H1 (cell line): ENCODE data around the gene SUDS3. TPM values are rescaled to one million over a fixed set of nuclear protein-coding genes. Genes with fewer than 3 reads are reported as not detected.

Experiments used
- CTCF ChIA-PET: fragments of 300-600 bp; sonication (Branson Sonifier 250); formaldehyde crosslinking; loops from one replicate; lab custom pipeline; 2021; ENCODE audit not compliant: partially characterized antibody; lab: Charles Lee
- POLR2A ChIA-PET: fragments of 300-600 bp; sonication (Branson Sonifier 250); formaldehyde crosslinking; loops from one replicate; lab custom pipeline; 2021; ENCODE audit warnings: inconsistent platforms; ENCODE audit not compliant: partially characterized antibody; lab: Charles Lee
- DNase-seq, 2 experiments: peaks; one replicate each; pipeline versions ENCODE4 v3.0.0 to v3.0.0-alpha.2; 2010 to 2022; ENCODE audit warnings: low spot score in 2 of 2, low read depth in 1 of 2, mixed read lengths in 1 of 2
- FAIRE-seq: peaks from 2 replicates; lab custom pipeline; 2011; peaks lifted over from hg19 to GRCh38; lab: Jason Lieb, UNC
- H2AFZ ChIP-seq: 2 replicates; pipeline ENCODE4 v1.8.1; 2012; ENCODE audit warnings: low read length, inconsistent platforms
- H2AK5ac ChIP-seq: 2 replicates; pipeline ENCODE4 v1.6.1; 2013; ENCODE audit warnings: low read depth, low read length
- H2BK120ac ChIP-seq: replicated peaks from 2 replicates; pipeline ENCODE3; 2013; ENCODE audit warnings: low read depth, low read length, inconsistent platforms
- H2BK12ac ChIP-seq: 2 replicates; pipeline ENCODE4 v1.6.1; 2013; ENCODE audit warnings: low read depth, low read length
- H2BK15ac ChIP-seq: 2 replicates; pipeline ENCODE4 v1.6.1; 2013; ENCODE audit warnings: low read length
- H2BK20ac ChIP-seq: 2 replicates; pipeline ENCODE4 v1.6.1; 2013; ENCODE audit warnings: low read length
- H2BK5ac ChIP-seq: 2 replicates; pipeline ENCODE4 v1.6.1; 2013; ENCODE audit warnings: low read depth, low read length
- H3K14ac ChIP-seq: 2 replicates; pipeline ENCODE4 v1.6.1; 2013; ENCODE audit warnings: inconsistent platforms; ENCODE audit not compliant: insufficient read length
- H3K18ac ChIP-seq: 2 replicates; pipeline ENCODE4 v1.6.1; 2013; ENCODE audit warnings: low read length; ENCODE audit errors: extremely low read depth
- H3K23ac ChIP-seq: 2 replicates; pipeline ENCODE4 v1.6.1; 2013; ENCODE audit warnings: inconsistent platforms; ENCODE audit not compliant: insufficient read length
- H3K23me2 ChIP-seq: 2 replicates; pipeline ENCODE4 v1.6.1; 2013; ENCODE audit warnings: low read depth, low read length
- H3K27ac ChIP-seq: 2 replicates; pipeline ENCODE4 v1.6.1; 2011; ENCODE audit warnings: low read depth, low read length, inconsistent platforms
- H3K27me3 ChIP-seq, 4 experiments: replicated peaks in 1 of 4; 1 replicate in 1 of 4; 2 replicates in 3 of 4; pipeline versions ENCODE4 v1.6.1 to v1.8.1; 2011 to 2013; ENCODE audit warnings: low read length in 3 of 4, mild to moderate bottlenecking in 3 of 4, inconsistent platforms in 2 of 4, mixed read lengths in 2 of 4, moderate library complexity in 1 of 4; ENCODE audit not compliant: control insufficient read depth in 3 of 4, insufficient read depth in 3 of 4; ENCODE audit errors: extremely low read depth in 1 of 4
- H3K36me3 ChIP-seq, 4 experiments: 2 replicates each; pipeline versions ENCODE4 v1.6.1 to v1.8.1; 2011 to 2013; ENCODE audit warnings: mild to moderate bottlenecking in 4 of 4, low read length in 3 of 4, moderate library complexity in 2 of 4, control low read depth in 1 of 4, inconsistent platforms in 1 of 4; ENCODE audit not compliant: insufficient read depth in 4 of 4, control insufficient read depth in 2 of 4
- H3K4ac ChIP-seq: replicated peaks from 2 replicates; pipeline ENCODE3; 2013; ENCODE audit warnings: low read length, low read depth, mixed read lengths, inconsistent platforms; ENCODE audit not compliant: insufficient read length
- H3K4me1 ChIP-seq, 4 experiments: replicated peaks in 1 of 4; 1 replicate in 1 of 4; 2 replicates in 3 of 4; pipeline versions ENCODE4 v1.6.1 to v1.8.1; 2011 to 2013; ENCODE audit warnings: low read length in 3 of 4, inconsistent platforms in 2 of 4, mixed read lengths in 1 of 4; ENCODE audit not compliant: insufficient read depth in 4 of 4, control insufficient read depth in 3 of 4
- H3K4me2 ChIP-seq, 2 experiments: 2 replicates each; pipeline versions ENCODE4 v1.6.1 to v1.8.1; 2011 to 2013; ENCODE audit warnings: low read depth in 2 of 2, low read length in 2 of 2, control low read depth in 1 of 2, inconsistent platforms in 1 of 2, mild to moderate bottlenecking in 1 of 2; ENCODE audit not compliant: insufficient read depth in 1 of 2
- H3K4me3 ChIP-seq, 4 experiments: fragments of 200-600, 300-600 bp in 1 of 4; sonication (generic), shearing (Covaris generic), sonication (Bioruptor Twin) in 1 of 4; 2 replicates each; pipeline versions ENCODE4 v1.5.1 to v1.8.1; 2011 to 2016; ENCODE audit warnings: low read length in 4 of 4, low read depth in 3 of 4, control low read depth in 2 of 4, inconsistent platforms in 2 of 4, mild to moderate bottlenecking in 2 of 4, mixed read lengths in 1 of 4, moderate library complexity in 1 of 4; ENCODE audit not compliant: insufficient read depth in 2 of 4; ENCODE audit errors: extremely low read depth in 1 of 4
- H3K56ac ChIP-seq: replicated peaks from 2 replicates; pipeline ENCODE3; 2013; ENCODE audit warnings: low read depth, mild to moderate bottlenecking, mixed read lengths, low read length, inconsistent platforms; ENCODE audit not compliant: insufficient read length
- H3K79me1 ChIP-seq: 2 replicates; pipeline ENCODE4 v1.6.1; 2013; ENCODE audit warnings: low read depth, low read length, control low read depth
- H3K79me2 ChIP-seq, 2 experiments: 2 replicates each; pipeline versions ENCODE4 v1.6.1 to v1.8.1; 2012 to 2013; ENCODE audit warnings: low read length in 2 of 2, mild to moderate bottlenecking in 2 of 2, inconsistent platforms in 1 of 2; ENCODE audit not compliant: insufficient read depth in 2 of 2, control insufficient read depth in 1 of 2
- H3K9ac ChIP-seq, 4 experiments: replicated peaks in 1 of 4; 1 replicate in 1 of 4; 2 replicates in 3 of 4; pipeline versions ENCODE4 v1.6.1 to v1.8.1; 2011 to 2013; ENCODE audit warnings: low read depth in 3 of 4, low read length in 3 of 4, control low read depth in 2 of 4, mild to moderate bottlenecking in 2 of 4, moderate library complexity in 2 of 4, inconsistent platforms in 1 of 4; ENCODE audit errors: extremely low read depth in 1 of 4
- H3K9me3 ChIP-seq, 2 experiments: 2 replicates each; pipeline versions ENCODE4 v1.6.1 to v1.8.1; 2012 to 2013; ENCODE audit warnings: mild to moderate bottlenecking in 2 of 2, moderate library complexity in 2 of 2, control low read depth in 1 of 2, inconsistent platforms in 1 of 2, low read depth in 1 of 2, low read length in 1 of 2, mixed read lengths in 1 of 2; ENCODE audit not compliant: insufficient read depth in 2 of 2
- H4K20me1 ChIP-seq, 2 experiments: replicated peaks in 1 of 2; 2 replicates each; pipeline versions ENCODE3 to v1.8.1; 2011 to 2013; ENCODE audit warnings: inconsistent platforms in 2 of 2, low read length in 2 of 2, mild to moderate bottlenecking in 1 of 2; ENCODE audit not compliant: insufficient read depth in 2 of 2, control insufficient read depth in 1 of 2
- H4K5ac ChIP-seq: 2 replicates; pipeline ENCODE4 v1.6.1; 2013; ENCODE audit warnings: low read length, low read depth, mixed read lengths, inconsistent platforms; ENCODE audit not compliant: insufficient read length
- H4K8ac ChIP-seq: 2 replicates; pipeline ENCODE4 v1.8.0; 2013; ENCODE audit warnings: mild to moderate bottlenecking, moderate library complexity, low read length, inconsistent platforms; ENCODE audit not compliant: insufficient read depth; ENCODE audit errors: extremely low read depth
- H4K91ac ChIP-seq: replicated peaks from 2 replicates; pipeline ENCODE3; 2013; ENCODE audit warnings: low read length, mixed read lengths, inconsistent platforms; ENCODE audit not compliant: insufficient read length
- BACH1 ChIP-seq: IDR thresholded peaks from 2 replicates; pipeline ENCODE4 v1.6.1; 2012; ENCODE audit warnings: low read length, improper control_type of control experiment
- CTBP2 ChIP-seq: IDR thresholded peaks from 2 replicates; pipeline ENCODE4 v1.7.0; 2011; ENCODE audit warnings: borderline replicate concordance, mild to moderate bottlenecking, moderate library complexity, mixed read lengths, low read length; ENCODE audit not compliant: insufficient read depth, insufficient read length
- FOSL1 ChIP-seq: IDR thresholded peaks from 2 replicates; pipeline ENCODE4 v1.6.1; 2011; ENCODE audit warnings: mild to moderate bottlenecking, low read depth, low read length, moderate library complexity; ENCODE audit not compliant: insufficient read depth
- GTF2F1 ChIP-seq: IDR thresholded peaks from 2 replicates; pipeline ENCODE4 v1.6.1; 2012; ENCODE audit warnings: low read depth, low read length, improper control_type of control experiment, borderline replicate concordance
- JUN ChIP-seq: IDR thresholded peaks from 2 replicates; pipeline ENCODE4 v1.6.1; 2011; ENCODE audit warnings: low read depth, mild to moderate bottlenecking, improper control_type of control experiment, low read length
- PHF8 ChIP-seq: fragments of 200-600 bp; sonication (generic); conservative IDR thresholded peaks from 2 replicates; pipeline ENCODE4 v1.7.1; 2012; ENCODE audit warnings: low read depth, mild to moderate bottlenecking, inconsistent platforms, low read length, moderate library complexity
- POLR2AphosphoS5 ChIP-seq: IDR thresholded peaks from 2 replicates; pipeline ENCODE4 v1.6.1; 2011; ENCODE audit warnings: low read depth, low read length
- RFX5 ChIP-seq: IDR thresholded peaks from 2 replicates; pipeline ENCODE4 v1.6.1; 2011; ENCODE audit warnings: low read depth, low read length, improper control_type of control experiment, borderline replicate concordance
- SAP30 ChIP-seq: fragments of 300-600 bp; sonication (generic); IDR thresholded peaks from 2 replicates; pipeline ENCODE4 v1.7.1; 2012; ENCODE audit warnings: low read length, moderate library complexity, mild to moderate bottlenecking, inconsistent platforms; ENCODE audit not compliant: insufficient read depth, insufficient replicate concordance
- TBP ChIP-seq: IDR thresholded peaks from 2 replicates; pipeline ENCODE4 v1.6.1; 2011; ENCODE audit warnings: low read depth, low read length, improper control_type of control experiment
- YY1 ChIP-seq: IDR thresholded peaks from 2 replicates; pipeline ENCODE4 v1.6.1; 2011; ENCODE audit warnings: low read depth, mild to moderate bottlenecking, low read length
- WGBS, 2 experiments: shearing (Covaris generic) in 1 of 2; methylation state at CpG; one replicate each; pipeline versions ENCODE4 v1.1.6 to v1.1.7; 2013 to 2015; ENCODE audit warnings: low lambda C conversion rate in 2 of 2, mixed read lengths in 2 of 2, inconsistent platforms in 1 of 2, low coverage in 1 of 2, missing lambda C conversion rate in 1 of 2; ENCODE audit not compliant: insufficient replicate concordance in 2 of 2, insufficient coverage in 1 of 2, insufficient read length in 1 of 2; ENCODE audit errors: extremely low coverage in 1 of 2, missing lambda C conversion rate in 1 of 2; 5-methylcytosine and 5-hydroxymethylcytosine counted together
- polyA plus RNA-seq, 7 experiments: library from polyadenylated mRNA; depleted of rRNA in 3 of 7; stranded (reverse) in 5 of 7; unstranded in 2 of 7; fragments of >200 nt in 5 of 7; fragments of 200-250 nt in 2 of 7; gene quantifications; 1 replicate in 5 of 7; 2 replicates in 1 of 7; 4 replicates in 1 of 7; pipeline versions ENCODE4 v1.2.1 to v1.2.3, GENCODE V29; 2011 to 2013; ENCODE audit warnings: missing spikeins in 2 of 7, mixed read lengths in 2 of 7
- total RNA-seq: library from RNA; stranded (reverse); fragmentation: NEBNext Ultra II Directional; extraction: Animal tissue kit (Norgen Biotek cat#: 25700); gene quantifications from 2 replicates; pipeline ENCODE4 v1.2.1, GENCODE V29; 2021
- TF ChIP-seq, protein P1 (sequence below), 3 experiments: IDR thresholded peaks; 1 replicate in 2 of 3; 2 replicates in 1 of 3; pipeline versions ENCODE4 v1.5.1 to v1.6.1; 2011; ENCODE audit warnings: low read length in 3 of 3, mild to moderate bottlenecking in 3 of 3, inconsistent platforms in 2 of 3, low read depth in 1 of 3, moderate library complexity in 1 of 3; ENCODE audit not compliant: insufficient read depth in 1 of 3; ENCODE audit errors: control extremely low read depth in 1 of 3

SUDS3 gene
- total and polyA plus RNA-seq, 2 of the 8 experiments (the other 6 are each of a cell fraction or from before 2014, with no cell fraction given): 30.0 to 58.7 TPM

DNA sequence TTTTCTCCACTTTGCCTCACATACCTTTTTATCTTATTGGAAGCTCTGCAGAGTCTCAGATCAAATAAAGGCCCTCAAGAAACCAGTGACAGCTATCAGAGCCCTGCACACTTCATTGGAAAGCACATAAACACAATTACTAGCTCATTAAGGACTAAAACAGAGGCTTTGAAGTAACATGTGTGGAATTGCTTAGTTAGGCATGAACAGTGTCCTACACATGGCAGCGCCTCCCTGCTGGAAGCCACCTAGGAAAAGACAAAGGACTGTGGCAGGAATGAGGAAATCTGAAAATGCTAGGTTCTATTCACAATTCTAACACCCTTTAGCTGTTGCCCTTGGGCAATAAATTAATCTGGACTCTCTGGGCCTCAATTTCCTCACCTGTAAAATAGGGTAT, 89.4 kb downstream of the SUDS3 start:
- CTCF ChIA-PET: interaction anchor here (1.2 kb wide), 1 partner anchor 12 kb away, joined by 3 read pairs; no protein-coding TSS in a partner anchor
- Histone ChIP-seq H4K5ac (no peak overlapping the region), H3K56ac (no peak overlapping the region), H3K4me2 (no peak overlapping the region), H3K9ac (no peak overlapping the region), H3K27me3 (no peaks in the 10 kb centered on the region; a peak in 1 of 7 replicates), H3K18ac (no peak overlapping the region), H2BK12ac (no peak overlapping the region), H3K4me1 (no peaks in the 10 kb centered on the region), H2AFZ (peak overlapping the region; percentile 76), H3K27ac (no peak overlapping the region), H3K9me3 (no peaks in the 10 kb centered on the region), H2BK20ac (no peak overlapping the region), H3K36me3 (no peaks in the 10 kb centered on the region), H3K14ac (no peak overlapping the region), H4K91ac (no peak overlapping the region), H3K4me3 (no peak overlapping the region), H4K20me1 (no peaks in the 10 kb centered on the region), H3K23me2 (no peaks in the 10 kb centered on the region), H3K23ac (no peak overlapping the region), H2AK5ac (no peak overlapping the region), H3K4ac (no peak overlapping the region), H3K79me2 (no peaks in the 10 kb centered on the region), H2BK15ac (no peak overlapping the region), H4K8ac (no peak overlapping the region), H2BK120ac (no peak overlapping the region), H2BK5ac (no peak overlapping the region), H3K79me1 (no peaks in the 10 kb centered on the region)
- DNase-seq (no peak), FAIRE-seq (no peak)
- POLR2A ChIA-PET: no interaction called here
- WGBS, 2 experiments: 81% methylated on average over 1 of the region's 1 CpG; no CpG with 5 or more reads in 1 of the 2 experiments
- TF ChIP-seq RFX5 (no peak), POLR2AphosphoS5 (no peak), PHF8 (no peak), CTBP2 (no peak), YY1 (no peak), SAP30 (no peak), GTF2F1 (no peak), TBP (no peak), FOSL1 (no peak), JUN (no peak), BACH1 (no peak)
- TF ChIP-seq, protein P1, sequence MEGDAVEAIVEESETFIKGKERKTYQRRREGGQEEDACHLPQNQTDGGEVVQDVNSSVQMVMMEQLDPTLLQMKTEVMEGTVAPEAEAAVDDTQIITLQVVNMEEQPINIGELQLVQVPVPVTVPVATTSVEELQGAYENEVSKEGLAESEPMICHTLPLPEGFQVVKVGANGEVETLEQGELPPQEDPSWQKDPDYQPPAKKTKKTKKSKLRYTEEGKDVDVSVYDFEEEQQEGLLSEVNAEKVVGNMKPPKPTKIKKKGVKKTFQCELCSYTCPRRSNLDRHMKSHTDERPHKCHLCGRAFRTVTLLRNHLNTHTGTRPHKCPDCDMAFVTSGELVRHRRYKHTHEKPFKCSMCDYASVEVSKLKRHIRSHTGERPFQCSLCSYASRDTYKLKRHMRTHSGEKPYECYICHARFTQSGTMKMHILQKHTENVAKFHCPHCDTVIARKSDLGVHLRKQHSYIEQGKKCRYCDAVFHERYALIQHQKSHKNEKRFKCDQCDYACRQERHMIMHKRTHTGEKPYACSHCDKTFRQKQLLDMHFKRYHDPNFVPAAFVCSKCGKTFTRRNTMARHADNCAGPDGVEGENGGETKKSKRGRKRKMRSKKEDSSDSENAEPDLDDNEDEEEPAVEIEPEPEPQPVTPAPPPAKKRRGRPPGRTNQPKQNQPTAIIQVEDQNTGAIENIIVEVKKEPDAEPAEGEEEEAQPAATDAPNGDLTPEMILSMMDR (IDR thresholded peaks at IDR 0.05; ENCODE audit: control extremely low read depth in 1 of 3, insufficient read depth in 1 of 3, low read depth in 1 of 3, low read length in 3 of 3): no peak
